ENCODE measurements around the gene GFRA1.

GRCh38 chr10:116014326-116014725, 258.7 kb downstream of the GFRA1 start:
- no peak for TF ChIP-seq POLR2AphosphoS5 (IDR thresholded peaks at IDR 0.05)
- no peak for TF ChIP-seq CTCF (IDR thresholded peaks at IDR 0.05)
